Measurements from ENCODE around the gene CNPY3.

The CNPY3 gene

GRCh38 chr6:42959917-42960242 is 30.6 kb downstream of the CNPY3 start:
- no peak for DNase-seq

DNA sequence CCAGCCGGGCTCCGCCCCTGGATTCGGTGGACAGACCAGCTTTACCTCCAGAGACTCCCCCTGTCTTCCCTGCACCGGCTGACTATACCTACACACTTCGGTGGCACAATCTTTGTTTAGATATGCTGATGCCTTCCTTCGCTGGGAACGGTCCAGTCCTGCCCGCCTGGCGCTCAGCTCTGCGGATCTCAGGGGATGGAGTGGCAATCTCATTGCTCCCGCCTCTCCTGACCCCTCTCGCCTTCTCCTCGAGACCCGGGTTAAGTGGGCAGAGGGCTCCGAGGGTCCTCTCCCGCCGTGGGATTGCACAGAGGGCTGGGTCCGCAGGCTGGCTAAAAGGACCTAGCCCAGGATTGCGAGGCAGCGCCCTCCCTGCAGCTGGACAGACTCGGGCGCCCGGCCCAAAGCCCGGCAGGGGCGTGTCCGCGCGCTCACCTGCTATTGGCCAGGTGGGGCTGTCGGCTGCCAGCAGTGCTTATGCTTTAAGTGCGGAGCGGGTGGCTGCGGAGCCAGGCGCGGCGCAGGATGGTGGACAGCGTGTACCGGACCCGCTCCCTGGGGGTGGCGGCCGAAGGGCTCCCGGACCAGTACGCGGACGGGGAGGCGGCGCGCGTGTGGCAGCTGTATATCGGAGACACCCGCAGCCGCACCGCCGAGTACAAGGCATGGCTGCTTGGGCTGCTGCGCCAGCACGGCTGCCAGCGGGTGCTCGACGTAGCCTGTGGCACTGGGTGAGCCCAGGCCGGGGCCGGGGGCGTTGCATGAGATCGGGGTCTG is 31.2 kb downstream of the CNPY3 start, which contains the start of gene GNMT:
TSS of gene GNMT (plus strand) at position 512 of the 777 bp plus-strand sequence. CDS start at position 526, 14 bp downstream.
- peak in 8 of 58 donors; percentile 13 to 44 (median 19) for DNase-seq

- DNase-seq = no peak
These were observed 31.8 kb downstream of the CNPY3 start for GRCh38 chr6:42961020-42961470.

GRCh38 chr6:42962096-42962495 is 32.8 kb downstream of the CNPY3 start:
- DNase-seq = peak in 3 of 58 donors; percentile 8 to 10 (median 9)

DNA sequence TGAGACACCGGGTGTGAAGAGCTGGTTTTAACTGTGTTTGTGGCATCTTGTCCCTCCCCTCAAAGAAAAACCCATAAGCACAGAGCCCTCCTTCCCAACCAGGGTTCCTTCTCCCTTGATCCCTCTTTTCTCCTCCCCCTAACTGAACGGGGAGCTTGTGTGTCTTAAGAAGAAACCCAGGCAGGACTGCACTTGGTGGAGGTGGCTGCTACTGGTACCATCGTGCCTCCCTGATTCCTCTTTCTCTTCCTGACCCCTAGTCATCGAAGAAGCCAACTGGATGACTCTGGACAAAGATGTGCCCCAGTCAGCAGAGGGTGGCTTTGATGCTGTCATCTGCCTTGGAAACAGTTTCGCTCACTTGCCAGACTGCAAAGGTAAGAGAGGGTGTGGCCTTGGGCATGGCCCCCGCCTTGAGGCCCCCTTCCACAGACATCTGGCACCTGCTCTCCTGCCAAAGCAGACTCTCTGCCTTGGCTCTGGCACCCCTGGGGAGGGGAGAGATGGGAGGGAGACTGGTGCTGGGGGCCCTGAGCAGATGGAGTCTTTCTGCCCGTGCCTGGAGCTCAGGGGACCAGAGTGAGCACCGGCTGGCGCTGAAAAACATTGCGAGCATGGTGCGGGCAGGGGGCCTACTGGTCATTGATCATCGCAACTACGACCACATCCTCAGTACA is 33.4 kb downstream of the CNPY3 start:
- no peak for DNase-seq

DNA sequence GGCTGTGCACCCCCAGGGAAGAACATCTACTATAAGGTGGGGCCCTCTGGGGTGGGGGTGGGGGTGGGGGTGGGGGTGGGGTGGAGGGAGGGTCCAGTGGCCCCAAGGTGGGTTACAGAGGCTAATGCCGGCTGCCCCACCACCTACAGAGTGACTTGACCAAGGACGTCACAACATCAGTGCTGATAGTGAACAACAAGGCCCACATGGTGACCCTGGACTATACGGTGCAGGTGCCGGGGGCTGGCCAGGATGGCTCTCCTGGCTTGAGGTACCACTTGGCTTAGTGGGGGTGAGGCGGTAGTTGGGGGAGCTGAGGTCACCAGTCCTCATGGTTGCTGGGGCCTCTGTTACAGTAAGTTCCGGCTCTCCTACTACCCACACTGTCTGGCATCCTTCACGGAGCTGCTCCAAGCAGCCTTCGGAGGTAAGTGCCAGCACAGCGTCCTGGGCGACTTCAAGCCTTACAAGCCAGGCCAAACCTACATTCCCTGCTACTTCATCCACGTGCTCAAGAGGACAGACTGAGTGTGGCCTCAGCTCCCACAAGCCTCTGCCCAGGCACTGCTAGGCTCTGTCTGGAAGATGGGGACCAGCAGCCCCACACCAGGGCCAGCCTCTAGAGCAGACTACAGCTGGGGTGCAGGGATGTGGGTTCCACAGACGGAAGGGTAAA is 34.0 kb downstream of the CNPY3 start:
- peak in 1 of 58 donors; percentile 19 for DNase-seq

- peak in 2 of 58 donors; percentile 7 to 29 for DNase-seq
These were observed 34.8 kb downstream of the CNPY3 start for GRCh38 chr6:42963855-42964605.

GRCh38 chr6:42966571-42966970 is 37.3 kb downstream of the CNPY3 start:
- no peak for DNase-seq

- DNase-seq = no peak
These were observed 37.9 kb downstream of the CNPY3 start for GRCh38 chr6:42967228-42967627.

DNA sequence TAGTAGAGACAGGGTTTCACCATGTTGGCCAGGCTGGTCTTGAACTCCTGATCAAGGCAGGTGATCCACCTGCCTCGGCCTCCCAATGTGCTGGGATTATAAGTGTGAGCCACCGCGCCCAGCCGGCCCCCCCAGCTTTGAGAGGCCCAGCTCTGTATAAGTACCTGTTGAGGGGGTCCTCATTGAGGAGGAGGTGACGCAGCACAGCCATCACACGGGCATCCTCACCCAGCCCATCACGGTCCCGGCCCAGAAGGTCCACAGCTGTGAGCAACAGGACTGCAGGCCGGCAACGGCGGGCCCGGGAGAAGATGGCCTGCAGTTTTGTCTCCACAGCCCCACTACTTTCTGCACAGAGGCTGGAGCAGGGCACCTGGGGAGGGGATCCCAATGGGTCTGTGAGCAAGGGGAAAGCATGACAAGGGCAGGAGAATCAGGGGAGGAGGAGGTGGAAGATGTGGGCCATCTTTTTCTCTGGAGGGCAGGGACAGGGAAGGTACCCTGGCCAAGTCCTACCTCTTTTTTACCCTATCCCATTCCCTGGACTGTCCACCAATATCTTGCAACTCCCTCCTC is 38.9 kb downstream of the CNPY3 start:
- no peak for DNase-seq

DNA sequence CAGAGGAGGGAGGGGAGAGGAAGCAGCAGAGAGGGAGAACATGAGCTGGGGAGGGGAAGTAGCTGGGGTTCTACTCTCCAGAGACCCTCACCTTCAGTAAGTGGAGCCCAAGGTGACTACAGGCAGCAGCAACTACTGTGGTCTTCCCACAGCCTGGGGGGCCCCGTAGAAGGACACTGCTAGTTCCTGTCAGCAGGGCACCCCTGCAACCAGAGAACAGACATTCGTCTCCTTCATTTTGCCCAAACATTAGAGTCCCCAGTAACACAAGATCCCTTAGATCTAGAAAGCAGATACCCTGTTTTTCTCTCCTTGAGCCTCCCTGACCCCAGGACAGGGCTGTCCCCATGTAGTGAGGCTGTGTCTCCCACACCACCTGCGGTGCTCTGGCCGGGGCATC is 39.5 kb downstream of the CNPY3 start:
- DNase-seq = no peak

DNA sequence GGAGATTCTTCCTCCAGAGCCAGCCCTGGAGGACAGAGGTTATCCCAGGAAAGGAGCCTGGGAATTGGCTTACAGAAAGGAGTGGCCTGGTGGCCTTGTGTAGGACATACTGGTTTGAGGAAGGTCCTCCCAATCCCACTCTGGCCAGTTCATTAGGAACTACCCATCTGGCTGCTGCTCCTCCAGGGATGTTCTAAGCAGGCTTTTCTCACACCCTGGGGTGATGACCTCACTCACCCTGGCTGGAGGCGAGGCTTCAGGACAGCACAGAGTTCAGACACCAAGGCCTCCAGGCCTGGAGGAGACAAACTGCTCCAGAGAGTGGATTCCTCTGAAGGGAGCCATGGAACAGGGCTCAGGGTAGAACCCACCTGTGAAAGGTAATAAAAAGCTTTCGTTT is 40.2 kb downstream of the CNPY3 start:
- no peak for DNase-seq

DNA sequence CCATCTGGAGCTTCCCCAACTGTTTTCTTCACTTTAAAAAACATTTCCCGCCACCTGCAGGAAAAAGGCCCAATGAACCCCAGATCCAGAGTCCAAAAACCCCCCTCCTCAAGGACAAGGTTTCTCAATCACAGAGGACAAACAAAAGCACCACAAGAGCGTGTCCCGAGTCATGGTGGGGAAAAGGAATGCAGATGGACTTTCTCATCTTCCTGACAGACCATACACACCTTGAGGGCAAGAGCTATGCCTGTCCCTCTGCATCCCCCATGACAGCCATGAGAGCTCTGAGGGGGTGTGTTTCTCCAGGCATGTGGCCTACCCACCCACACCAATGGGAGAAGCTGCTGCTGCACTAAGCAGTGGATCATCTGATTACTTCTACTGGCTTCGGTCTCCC is 40.7 kb downstream of the CNPY3 start:
- no peak for DNase-seq

GRCh38 chr6:42970871-42971612 is 41.8 kb downstream of the CNPY3 start:
- DNase-seq = no peak

GRCh38 chr6:42971746-42972327 is 42.6 kb downstream of the CNPY3 start:
- DNase-seq = peak in 7 of 58 donors; percentile 19 to 64 (median 34)

DNA sequence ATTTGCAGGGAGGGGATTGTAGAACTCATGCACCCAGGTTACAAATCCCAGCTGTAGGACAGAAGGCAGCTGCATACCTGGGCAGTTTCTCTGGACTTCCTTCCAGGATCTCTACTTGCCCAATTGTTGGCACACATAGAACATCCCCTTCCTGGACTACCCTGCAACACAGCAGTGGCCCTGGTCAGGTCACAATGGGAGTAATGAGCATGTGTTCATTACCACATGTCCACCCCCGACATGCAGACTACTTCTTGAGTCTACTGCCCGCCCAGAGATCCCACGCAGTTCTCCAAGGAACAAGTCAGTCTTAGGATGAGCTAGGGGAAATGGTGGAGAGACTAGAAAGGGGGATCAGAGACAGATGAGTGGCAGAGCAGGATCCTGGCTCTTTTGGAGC is 44.6 kb downstream of the CNPY3 start:
- no peak for DNase-seq

DNA sequence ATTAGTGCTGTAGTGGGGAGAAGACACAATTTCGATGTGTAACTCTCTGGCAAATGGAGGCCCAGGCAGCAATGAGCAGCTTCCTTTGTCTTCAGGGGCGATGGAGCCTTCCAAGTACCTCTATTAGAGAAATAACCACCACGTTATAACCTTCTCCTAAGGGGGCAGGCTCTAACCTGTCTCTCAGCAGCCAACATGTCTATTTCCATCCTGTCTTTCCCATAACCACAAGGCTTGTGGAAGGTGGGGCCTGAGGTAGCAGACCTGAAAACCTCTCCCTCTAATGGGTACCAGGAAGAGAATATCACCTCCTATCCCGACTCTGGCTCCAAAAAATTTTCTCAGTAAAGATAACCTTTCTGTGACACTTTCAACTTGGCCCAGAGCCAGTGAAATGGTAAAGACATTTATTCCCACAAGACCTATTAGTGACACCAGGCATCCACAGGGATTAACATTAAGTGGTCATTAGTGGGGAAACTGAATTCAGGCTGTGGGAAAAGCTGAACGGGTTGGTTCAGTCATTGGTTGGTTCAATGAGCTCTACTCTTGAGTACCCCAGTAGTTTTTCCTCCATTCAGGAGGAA is 45.7 kb downstream of the CNPY3 start:
- DNase-seq = no peak

DNA sequence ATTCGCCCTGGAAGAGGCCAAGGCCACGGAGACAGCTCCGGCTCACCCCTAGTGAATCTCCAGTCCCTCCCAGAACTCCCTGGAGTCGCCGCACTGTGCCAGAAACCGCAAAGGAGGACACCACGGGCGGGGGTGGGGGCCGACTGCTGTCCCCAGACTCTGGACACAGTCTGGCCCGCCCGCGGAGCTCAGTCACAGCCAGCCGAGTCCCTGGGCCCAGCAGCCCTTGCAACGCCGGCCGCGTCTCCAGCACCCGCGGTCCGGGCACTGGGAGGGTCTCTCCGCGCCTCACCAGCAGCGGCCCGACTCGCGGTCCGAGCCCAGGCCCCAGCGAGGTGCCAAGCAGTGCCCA is 49.2 kb downstream of the CNPY3 start:
- peak in 5 of 58 donors; percentile 10 to 47 (median 25) for DNase-seq

DNA sequence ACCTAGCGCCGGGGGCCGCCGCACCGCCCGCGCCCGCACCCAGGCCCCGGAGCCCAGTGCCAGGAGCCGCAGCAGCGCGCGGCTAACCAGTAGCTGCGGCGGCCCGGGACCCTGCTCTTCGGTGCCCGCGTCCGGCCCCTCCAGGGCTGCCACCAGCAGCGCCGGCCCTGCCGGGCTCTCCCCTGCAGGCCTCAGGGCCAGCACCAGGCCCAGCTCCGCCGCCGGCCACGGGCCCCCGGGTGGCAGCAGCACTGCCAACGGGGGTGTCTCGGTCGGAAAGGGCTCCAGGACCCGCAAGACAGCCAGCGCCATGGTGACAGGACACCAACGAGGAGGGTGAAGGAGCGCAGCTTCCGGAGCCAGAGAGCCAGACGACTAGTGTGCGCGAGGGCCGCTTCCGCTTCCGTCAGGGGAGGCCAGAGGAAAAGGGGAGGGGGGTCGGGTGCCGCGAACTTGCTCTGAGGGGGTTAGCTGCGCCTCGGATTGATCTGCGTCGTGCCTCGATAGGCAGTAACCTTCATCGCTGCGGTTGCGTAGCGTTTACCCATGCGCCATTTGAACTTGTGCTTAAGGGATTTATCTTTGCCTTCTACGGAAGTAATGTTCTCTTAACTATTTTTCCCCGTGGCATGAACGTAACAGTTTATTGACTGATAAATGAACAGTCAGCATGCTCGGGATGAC is 49.7 kb downstream of the CNPY3 start, which contains the start of gene PEX6:
TSS of gene PEX6 (minus strand) at position 343 of the 684 bp plus-strand sequence. CDS start at position 312, 31 bp downstream.
- peak; percentile 23 to 95 (median 80) for DNase-seq

All from anterior cingulate cortex (tissue), 58 donors.